ENCODE measurements around the gene CDH4.

The CDH4 gene

GRCh38 chr20:61761453-61762166, 509.5 kb downstream of the CDH4 start:
- TF ChIP-seq FOXP2 (optimal IDR thresholded peaks at IDR 0.05; ENCODE audit: borderline replicate concordance, extremely low read depth, extremely low read length, insufficient read depth) (no peak), TAF1 (IDR thresholded peaks at IDR 0.05; ENCODE audit: borderline replicate concordance, insufficient read depth, low read length) (no peak), SIN3A (IDR thresholded peaks at IDR 0.05; ENCODE audit: borderline replicate concordance, insufficient read depth, low read length) (no peak), REST (IDR thresholded peaks at IDR 0.05; ENCODE audit: insufficient read depth in 1 of 2, low read depth in 2 of 2, low read length in 2 of 2) (no peak), POLR2AphosphoS5 (IDR thresholded peaks at IDR 0.05; ENCODE audit: low read depth, low read length) (no peak)

GRCh38 chr20:61762167-61762710, 510.2 kb downstream of the CDH4 start:
- no peak for TF ChIP-seq REST (IDR thresholded peaks at IDR 0.05; ENCODE audit: insufficient read depth in 1 of 2, low read depth in 2 of 2, low read length in 2 of 2)
- TF ChIP-seq POLR2AphosphoS5 (IDR thresholded peaks at IDR 0.05; ENCODE audit: low read depth, low read length): no peak
- no peak for TF ChIP-seq FOXP2 (optimal IDR thresholded peaks at IDR 0.05; ENCODE audit: borderline replicate concordance, extremely low read depth, extremely low read length, insufficient read depth)
- no peak for TF ChIP-seq SIN3A (IDR thresholded peaks at IDR 0.05; ENCODE audit: borderline replicate concordance, insufficient read depth, low read length)
- no peak for TF ChIP-seq TAF1 (IDR thresholded peaks at IDR 0.05; ENCODE audit: borderline replicate concordance, insufficient read depth, low read length)

GRCh38 chr20:61762886-61763739, 511.1 kb downstream of the CDH4 start:
- TF ChIP-seq TAF1 (IDR thresholded peaks at IDR 0.05; ENCODE audit: borderline replicate concordance, insufficient read depth, low read length): no peak
- TF ChIP-seq REST (IDR thresholded peaks at IDR 0.05; ENCODE audit: insufficient read depth in 1 of 2, low read depth in 2 of 2, low read length in 2 of 2): no peak
- no peak for TF ChIP-seq SIN3A (IDR thresholded peaks at IDR 0.05; ENCODE audit: borderline replicate concordance, insufficient read depth, low read length)
- TF ChIP-seq FOXP2 (optimal IDR thresholded peaks at IDR 0.05; ENCODE audit: borderline replicate concordance, extremely low read depth, extremely low read length, insufficient read depth): no peak

- TF ChIP-seq FOXP2 (optimal IDR thresholded peaks at IDR 0.05; ENCODE audit: borderline replicate concordance, extremely low read depth, extremely low read length, insufficient read depth) (no peak), REST (IDR thresholded peaks at IDR 0.05; ENCODE audit: insufficient read depth in 1 of 2, low read depth in 2 of 2, low read length in 2 of 2) (no peak), TAF1 (IDR thresholded peaks at IDR 0.05; ENCODE audit: borderline replicate concordance, insufficient read depth, low read length) (no peak), POLR2AphosphoS5 (IDR thresholded peaks at IDR 0.05; ENCODE audit: low read depth, low read length) (no peak), SIN3A (IDR thresholded peaks at IDR 0.05; ENCODE audit: borderline replicate concordance, insufficient read depth, low read length) (no peak)
Observed at GRCh38 chr20:61763740-61764400, 511.8 kb downstream of the CDH4 start.

All from PFSK-1 (cell line).